Ammon's horn (tissue), 1 donor: ENCODE measurements around the gene CCDC68.
"Not testable (repeated sequence)": the region's sequence is repeated elsewhere in the genome, so short reads cannot be mapped to it uniquely, and the experiment has no call there.

Source experiments
- DNase-seq: peaks from one replicate; pipeline ENCODE4 v3.0.0-alpha.2; 2016; ENCODE audit warnings: low spot score

The CCDC68 gene

GRCh38 chr18:54875063-54875462, 84.2 kb downstream of the CCDC68 start:
- no peak for DNase-seq

GRCh38 chr18:54873884-54874255, 85.4 kb downstream of the CCDC68 start:
- DNase-seq = no peak

GRCh38 chr18:54872681-54873080, 86.6 kb downstream of the CCDC68 start:
- DNase-seq = no peak

GRCh38 chr18:54871231-54871630, 88.0 kb downstream of the CCDC68 start:
- DNase-seq = no peak

- DNase-seq = no peak
Measured at GRCh38 chr18:54867131-54867530, 92.1 kb downstream of the CCDC68 start.

- DNase-seq = no peak
Measured at GRCh38 chr18:54860941-54861340, 98.3 kb downstream of the CCDC68 start.

- no peak for DNase-seq
Measured at GRCh38 chr18:54859667-54860421, 99.4 kb downstream of the CCDC68 start.

- no peak for DNase-seq
Measured at GRCh38 chr18:54857499-54857898, 101.8 kb downstream of the CCDC68 start.

GRCh38 chr18:54856105-54856646, 103.1 kb downstream of the CCDC68 start:
- no peak for DNase-seq

GRCh38 chr18:54855050-54855449, 104.2 kb downstream of the CCDC68 start:
- not testable (repeated sequence) for DNase-seq

GRCh38 chr18:54852780-54853675, 106.2 kb downstream of the CCDC68 start:
- no peak for DNase-seq
